ENCODE measurements around the gene PPP1R15A. TPM values are rescaled to one million over a fixed set of nuclear protein-coding genes. Genes with fewer than 3 reads are reported as not detected.
"Not testable (repeated sequence)": the region's sequence is repeated elsewhere in the genome, so short reads cannot be mapped to it uniquely, and the experiment has no call there.

PPP1R15A gene
- total RNA-seq, 1 donor from 2014 or later: 21.6 TPM

DNA sequence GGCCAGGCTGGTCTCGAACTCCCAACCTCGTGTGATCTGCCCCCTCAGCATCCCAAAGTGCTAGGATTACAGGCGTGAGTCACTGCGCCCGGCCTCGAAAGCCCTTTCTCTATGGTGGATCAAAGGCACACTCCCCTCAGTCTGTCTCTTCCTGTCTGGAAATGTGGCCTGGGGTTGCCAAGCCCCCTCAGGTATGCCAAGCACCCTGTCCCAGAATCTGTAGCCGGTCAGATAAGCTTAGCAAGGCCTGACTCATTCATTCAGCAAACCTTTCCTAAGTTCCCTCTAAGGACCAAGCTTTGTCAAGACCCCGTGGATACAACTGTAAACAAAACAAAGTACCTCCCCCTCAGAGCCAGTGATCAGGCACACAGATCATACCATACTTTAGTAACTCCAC, 42.0 kb downstream of the PPP1R15A start:
- DNase-seq (ENCODE audit: low read depth in 2 of 2): no peak

DNA sequence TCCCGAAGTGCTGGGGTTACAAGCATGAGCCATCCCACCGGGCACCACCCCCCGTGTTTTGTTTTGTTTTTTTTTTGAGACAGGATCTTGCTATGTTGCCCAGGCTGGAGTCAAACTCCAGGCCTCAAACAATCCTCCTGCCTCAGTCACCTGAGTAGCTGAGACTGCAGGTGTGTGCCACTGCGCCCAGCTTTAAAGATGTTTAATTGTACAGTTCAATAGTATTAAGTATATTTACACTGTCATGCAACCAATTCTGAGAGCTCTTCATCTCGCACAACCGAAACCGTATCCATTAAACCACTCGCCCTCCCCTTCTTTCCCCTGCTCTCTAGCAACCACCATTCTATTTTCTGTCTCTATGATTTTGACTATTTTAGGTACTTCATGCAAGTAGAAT, 43.5 kb downstream of the PPP1R15A start:
- no peak for DNase-seq (ENCODE audit: low read depth in 2 of 2)

DNA sequence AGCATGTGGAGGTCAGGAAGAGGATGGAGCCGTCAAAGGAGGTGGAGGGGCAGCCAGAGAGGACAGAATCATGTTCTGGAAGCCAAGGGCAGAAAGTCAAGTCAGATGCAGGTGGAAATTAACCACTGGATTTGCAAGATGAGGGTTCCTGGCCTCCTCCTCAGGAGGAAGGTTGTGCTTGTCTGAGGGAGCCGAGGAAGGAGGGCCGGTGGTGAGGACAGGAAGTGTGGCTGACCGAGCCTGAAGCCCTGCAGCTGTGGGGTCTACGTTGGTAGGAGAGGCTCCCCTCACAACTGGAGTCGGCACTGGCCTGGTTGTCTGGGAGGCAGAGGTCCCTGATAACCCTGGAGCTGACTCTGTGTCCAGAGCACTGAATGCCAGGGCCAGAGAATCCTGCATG, 45.9 kb downstream of the PPP1R15A start:
- DNase-seq (ENCODE audit: low read depth in 2 of 2): no peak

DNA sequence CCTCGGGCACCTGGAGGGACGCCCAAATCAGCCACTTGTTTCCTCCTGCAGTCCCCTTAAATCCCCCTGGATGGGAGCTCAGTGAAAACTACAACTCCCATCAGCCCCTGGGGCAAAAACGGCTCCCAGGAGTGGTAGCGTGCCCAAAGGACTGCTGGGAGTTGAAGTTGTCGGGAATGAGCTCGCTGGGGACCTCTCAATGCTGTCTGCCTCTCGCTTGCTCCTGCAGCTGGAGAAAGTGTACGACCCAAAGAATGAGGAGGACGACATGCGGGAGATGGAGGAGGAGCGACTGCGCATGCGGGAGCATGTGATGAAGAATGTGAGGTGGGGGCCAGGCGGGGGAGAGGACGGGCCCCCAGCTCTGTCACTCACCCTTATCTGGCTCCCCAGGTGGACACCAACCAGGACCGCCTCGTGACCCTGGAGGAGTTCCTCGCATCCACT, 46.6 kb downstream of the PPP1R15A start:
- DNase-seq (ENCODE audit: low read depth in 2 of 2): peak in 1 of 2 donors; percentile 15

DNA sequence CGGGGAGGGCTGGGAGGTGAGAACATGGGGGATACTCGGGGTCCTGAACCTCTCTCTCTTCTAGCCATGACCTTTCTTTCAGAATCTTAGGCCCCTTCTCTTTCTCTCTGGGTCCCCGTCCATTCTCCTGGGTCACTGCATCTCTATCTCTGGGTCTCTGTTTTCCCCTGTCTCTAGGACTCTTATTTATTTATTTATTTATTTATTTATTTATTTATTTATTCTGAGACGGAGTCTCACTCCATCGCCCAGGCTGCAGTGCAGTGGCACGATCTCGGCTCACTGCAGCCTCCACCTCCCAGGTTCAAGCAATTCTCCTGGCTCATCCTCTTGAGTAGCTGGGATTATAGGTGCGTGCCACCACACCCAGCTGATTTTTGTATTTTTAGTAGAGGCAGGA, 47.0 kb downstream of the PPP1R15A start:
- not testable (repeated sequence) for DNase-seq (ENCODE audit: low read depth in 2 of 2)

DNA sequence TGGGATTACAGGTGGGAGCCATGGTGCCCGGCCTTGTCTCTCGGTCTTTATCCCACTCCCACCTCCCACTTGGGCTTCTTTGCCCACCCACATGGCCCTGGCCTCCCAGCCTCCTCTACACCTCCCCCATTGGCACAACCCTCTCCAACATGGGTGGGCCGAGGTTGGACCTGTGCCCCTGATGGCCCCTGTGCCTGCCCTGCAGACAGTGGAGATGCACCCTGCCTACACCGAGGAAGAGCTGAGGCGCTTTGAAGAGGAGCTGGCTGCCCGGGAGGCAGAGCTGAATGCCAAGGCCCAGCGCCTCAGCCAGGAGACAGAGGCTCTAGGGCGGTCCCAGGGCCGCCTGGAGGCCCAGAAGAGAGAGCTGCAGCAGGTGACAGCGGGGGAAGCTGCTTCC, 48.7 kb downstream of the PPP1R15A start:
- no peak for DNase-seq (ENCODE audit: low read depth in 2 of 2)

DNA sequence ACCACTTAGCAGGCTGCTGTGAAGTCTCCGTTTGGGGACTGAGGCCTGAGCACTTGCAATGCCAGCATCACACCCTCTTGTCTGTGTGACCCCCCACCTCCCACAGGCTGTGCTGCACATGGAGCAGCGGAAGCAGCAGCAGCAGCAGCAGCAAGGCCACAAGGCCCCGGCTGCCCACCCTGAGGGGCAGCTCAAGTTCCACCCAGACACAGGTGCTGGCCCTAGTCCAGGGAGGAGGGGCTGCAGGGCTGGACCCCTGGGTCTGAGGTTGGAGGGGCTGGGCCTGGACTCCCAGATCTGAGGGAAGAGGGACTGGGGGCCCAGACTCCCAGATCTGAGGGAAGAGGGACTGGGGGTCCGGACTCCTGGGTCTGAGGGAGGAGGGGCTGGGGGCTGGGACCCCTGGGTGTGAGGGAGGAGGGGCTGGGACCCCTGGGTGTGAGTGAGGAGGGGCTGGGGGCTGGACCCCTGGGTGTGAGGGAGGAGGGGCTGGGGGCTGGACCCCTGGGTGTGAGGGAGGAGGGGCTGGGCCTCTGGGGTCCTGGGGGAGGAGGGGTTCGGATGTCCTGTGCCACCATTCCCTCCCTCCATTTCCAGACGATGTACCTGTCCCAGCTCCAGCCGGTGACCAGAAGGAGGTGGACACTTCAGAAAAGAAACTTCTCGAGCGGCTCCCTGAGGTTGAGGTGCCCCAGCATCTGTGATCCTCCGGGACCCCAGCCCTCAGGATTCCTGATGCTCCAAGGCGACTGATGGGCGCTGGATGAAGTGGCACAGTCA, 49.7 kb downstream of the PPP1R15A start:
- no peak for DNase-seq (ENCODE audit: low read depth in 2 of 2)

DNA sequence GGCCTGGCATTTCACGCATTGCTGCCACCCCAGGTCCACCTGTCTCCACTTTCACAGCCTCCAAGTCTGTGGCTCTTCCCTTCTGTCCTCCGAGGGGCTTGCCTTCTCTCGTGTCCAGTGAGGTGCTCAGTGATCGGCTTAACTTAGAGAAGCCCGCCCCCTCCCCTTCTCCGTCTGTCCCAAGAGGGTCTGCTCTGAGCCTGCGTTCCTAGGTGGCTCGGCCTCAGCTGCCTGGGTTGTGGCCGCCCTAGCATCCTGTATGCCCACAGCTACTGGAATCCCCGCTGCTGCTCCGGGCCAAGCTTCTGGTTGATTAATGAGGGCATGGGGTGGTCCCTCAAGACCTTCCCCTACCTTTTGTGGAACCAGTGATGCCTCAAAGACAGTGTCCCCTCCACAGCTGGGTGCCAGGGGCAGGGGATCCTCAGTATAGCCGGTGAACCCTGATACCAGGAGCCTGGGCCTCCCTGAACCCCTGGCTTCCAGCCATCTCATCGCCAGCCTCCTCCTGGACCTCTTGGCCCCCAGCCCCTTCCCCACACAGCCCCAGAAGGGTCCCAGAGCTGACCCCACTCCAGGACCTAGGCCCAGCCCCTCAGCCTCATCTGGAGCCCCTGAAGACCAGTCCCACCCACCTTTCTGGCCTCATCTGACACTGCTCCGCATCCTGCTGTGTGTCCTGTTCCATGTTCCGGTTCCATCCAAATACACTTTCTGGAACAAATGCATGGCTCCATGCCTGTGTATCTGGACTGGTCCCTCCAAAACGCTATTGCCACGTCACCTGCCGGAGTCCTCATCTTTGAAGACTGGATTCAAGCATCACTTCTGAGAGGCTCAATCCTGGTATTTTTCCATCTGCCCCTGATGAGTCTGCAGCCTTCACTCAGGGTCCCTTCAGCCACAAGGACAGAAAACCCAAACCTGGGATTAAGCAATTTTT, 50.6 kb downstream of the PPP1R15A start:
- DNase-seq (ENCODE audit: low read depth in 2 of 2): no peak

DNA sequence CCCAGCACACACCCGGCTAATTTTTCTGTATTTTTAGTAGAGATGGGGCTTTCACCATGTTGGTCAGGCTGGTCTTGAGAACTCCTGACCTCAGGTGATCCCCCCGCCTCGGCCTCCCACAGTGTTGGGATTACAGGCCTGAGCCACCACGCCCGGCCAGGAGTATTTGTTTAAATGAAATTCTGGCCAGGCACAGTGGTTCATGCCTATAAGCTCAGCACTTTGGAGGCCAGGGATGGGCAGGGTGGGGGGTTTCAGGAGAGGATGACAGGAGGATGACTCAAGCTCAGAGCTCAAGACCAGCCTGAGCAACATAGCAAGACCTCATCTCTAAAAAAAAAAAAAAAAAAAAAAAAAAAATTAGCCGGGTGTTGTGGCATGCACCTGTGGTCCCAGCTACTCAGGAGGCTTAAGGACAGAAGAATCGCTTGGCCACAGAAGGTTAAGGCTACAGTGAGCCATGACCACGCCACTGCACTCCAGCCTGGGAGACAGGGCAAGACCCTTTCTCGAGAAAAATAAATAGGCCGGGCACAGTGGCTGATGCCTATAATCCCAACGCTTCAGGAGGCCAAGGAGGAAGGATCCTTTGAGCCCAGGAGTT, 53.1 kb downstream of the PPP1R15A start:
- no peak for DNase-seq (ENCODE audit: low read depth in 2 of 2)

Other genes with a start within 250 kb of the PPP1R15A start
- 1.4 and 2.8 TPM in 2 replicates for gene DBP, start 235.0 kb upstream of the PPP1R15A start, total RNA-seq
- gene CA11, start 226.2 kb upstream of the PPP1R15A start, total RNA-seq: 2.6 and 4.6 TPM in 2 replicates
- under 0.01 TPM in 1 of 2 replicates, not detected in the other for gene NTN5, start 199.4 kb upstream of the PPP1R15A start, total RNA-seq
- not detected in 2 replicates for gene FUT2, start 176.4 kb upstream of the PPP1R15A start, total RNA-seq
- gene MAMSTR, start 152.7 kb upstream of the PPP1R15A start, total RNA-seq: under 0.01 and 0.13 TPM in 2 replicates
- gene RASIP1, start 131.8 kb upstream of the PPP1R15A start, total RNA-seq: 59.4 and 82.1 TPM in 2 replicates
- 0.25 and 0.26 TPM in 2 replicates for gene IZUMO1, start 125.5 kb upstream of the PPP1R15A start, total RNA-seq
- gene FUT1, start 119.8 kb upstream of the PPP1R15A start, total RNA-seq: 6.0 and 7.7 TPM in 2 replicates
- not detected in 2 replicates for gene FGF21, start 116.9 kb upstream of the PPP1R15A start, total RNA-seq
- 29.0 and 33.3 TPM in 2 replicates for gene BCAT2, start 61.4 kb upstream of the PPP1R15A start, total RNA-seq
- gene HSD17B14, start 35.9 kb upstream of the PPP1R15A start, total RNA-seq: 2.8 and 4.2 TPM in 2 replicates
- gene PLEKHA4, start 3.8 kb upstream of the PPP1R15A start, total RNA-seq: 2.7 and 6.8 TPM in 2 replicates
- gene TULP2, start 26.3 kb downstream of the PPP1R15A start, total RNA-seq: under 0.01 and 0.13 TPM in 2 replicates
- gene NUCB1, start 27.9 kb downstream of the PPP1R15A start, total RNA-seq: 89.7 and 166 TPM in 2 replicates
- gene DHDH, start 61.3 kb downstream of the PPP1R15A start, total RNA-seq: 0.13 TPM in 1 of 2 replicates, not detected in the other
- gene BAX, start 82.5 kb downstream of the PPP1R15A start, total RNA-seq: 85.0 and 95.6 TPM in 2 replicates
- 625 and 1,172 TPM in 2 replicates for gene FTL, start 92.9 kb downstream of the PPP1R15A start, total RNA-seq
- gene GYS1, start 120.9 kb downstream of the PPP1R15A start, total RNA-seq: 14.8 and 16.0 TPM in 2 replicates
- gene RUVBL2, start 121.5 kb downstream of the PPP1R15A start, total RNA-seq: 139 and 197 TPM in 2 replicates
- gene LHB, start 144.7 kb downstream of the PPP1R15A start, total RNA-seq: 0.89 TPM in 1 of 2 replicates, not detected in the other
- not detected in 2 replicates for gene CGB3, start 151.9 kb downstream of the PPP1R15A start, total RNA-seq
- gene CGB2, start 159.5 kb downstream of the PPP1R15A start, total RNA-seq: not detected in 2 replicates
- not detected in 2 replicates for gene CGB1, start 164.5 kb downstream of the PPP1R15A start, total RNA-seq
- not detected in 2 replicates for gene CGB5, start 171.4 kb downstream of the PPP1R15A start, total RNA-seq
- not detected in 2 replicates for gene CGB8, start 176.7 kb downstream of the PPP1R15A start, total RNA-seq
- 0.13 TPM in 1 of 2 replicates, not detected in the other for gene CGB7, start 185.3 kb downstream of the PPP1R15A start, total RNA-seq
- not detected in 2 replicates for gene NTF4, start 192.4 kb downstream of the PPP1R15A start, total RNA-seq
- gene KCNA7, start 200.3 kb downstream of the PPP1R15A start, total RNA-seq: not detected in 2 replicates
- 150 and 160 TPM in 2 replicates for gene SNRNP70, start 213.0 kb downstream of the PPP1R15A start, total RNA-seq
- 1.4 and 2.4 TPM in 2 replicates for gene LIN7B, start 241.9 kb downstream of the PPP1R15A start, total RNA-seq
- gene C19orf73, start 246.7 kb downstream of the PPP1R15A start, total RNA-seq: 0.13 and 0.25 TPM in 2 replicates
- gene PPFIA3, start 247.1 kb downstream of the PPP1R15A start, total RNA-seq: 4.0 TPM in 2 replicates